ENCODE data around the gene DPH1.

DNA sequence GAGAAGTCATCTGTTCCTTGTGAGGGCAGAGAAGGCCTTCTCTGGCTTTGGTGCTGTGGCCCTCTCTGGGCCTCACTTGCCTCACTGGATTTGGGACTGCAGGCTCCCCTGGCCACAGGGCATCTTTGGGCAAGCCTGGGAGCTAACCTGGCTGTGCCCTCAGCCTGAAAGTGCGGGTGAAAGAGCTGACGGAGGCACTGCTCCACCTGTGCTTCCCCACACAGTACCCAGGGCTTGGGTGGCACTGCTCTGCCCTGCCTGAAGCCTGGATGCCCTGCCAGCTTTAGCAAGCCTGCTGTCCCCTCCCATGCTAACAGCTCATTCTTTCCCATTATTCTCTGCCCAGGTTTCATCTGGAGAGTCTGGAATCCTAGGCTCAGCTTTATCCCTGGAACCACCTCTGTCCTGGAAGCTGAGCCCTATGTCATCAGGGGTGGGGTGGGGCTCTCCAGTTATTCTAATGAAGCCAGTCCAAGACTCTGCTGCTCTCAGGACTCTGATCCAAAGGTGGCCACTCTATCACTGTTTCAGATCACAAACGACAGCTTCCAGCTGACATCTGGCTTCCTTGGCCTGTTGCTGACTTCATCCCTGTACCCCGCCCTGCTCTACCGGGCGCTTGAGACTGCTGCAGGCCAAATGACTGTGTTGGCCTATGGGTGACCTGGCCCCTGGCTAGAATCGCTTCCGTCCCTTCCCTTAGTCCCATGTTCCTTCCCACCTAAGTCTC lies 54.2 kb downstream of the DPH1 start:
- TF ChIP-seq POLR2A (IDR thresholded peaks at IDR 0.05; ENCODE audit: low read length) (no peak), GATA1 (IDR thresholded peaks at IDR 0.05; ENCODE audit: low read depth, low read length) (no peak)

All from erythroblast (primary cell).